Hematopoietic multipotent progenitor cell treated with erythropoietin and hydrocortisone succinate and interleukin-3 and kit ligand, for 17 days (in vitro differentiated cells): ENCODE data around the gene NELFA.

ENCODE experiments used
- DNase-seq: peaks from one replicate; pipeline ENCODE4 v3.0.0-alpha.2; 2015; ENCODE audit warnings: low spot score

The NELFA gene

GRCh38 chr4:1982124-1983052 is 26.4 kb downstream of the NELFA start:
- peak; percentile 40 for DNase-seq

GRCh38 chr4:1981251-1982058 is 27.3 kb downstream of the NELFA start:
- no peak for DNase-seq

- no peak for DNase-seq
These were observed 28.2 kb downstream of the NELFA start for GRCh38 chr4:1980561-1981041.

GRCh38 chr4:1979477-1980196 is 29.1 kb downstream of the NELFA start:
- DNase-seq: no peak

- DNase-seq: no peak
These were observed 29.9 kb downstream of the NELFA start for GRCh38 chr4:1978741-1979476.

- no peak for DNase-seq
These were observed 30.5 kb downstream of the NELFA start for GRCh38 chr4:1978226-1978625.

- no peak for DNase-seq
These were observed 32.1 kb downstream of the NELFA start for GRCh38 chr4:1976416-1977352.

GRCh38 chr4:1975880-1976279 is 32.9 kb downstream of the NELFA start:
- no peak for DNase-seq

GRCh38 chr4:1975391-1975801 is 33.4 kb downstream of the NELFA start:
- DNase-seq: no peak

- DNase-seq: no peak
These were observed 33.9 kb downstream of the NELFA start for GRCh38 chr4:1974840-1975239.

- DNase-seq: no peak
These were observed 35.1 kb downstream of the NELFA start for GRCh38 chr4:1973661-1974060.

- DNase-seq: no peak
These were observed 35.6 kb downstream of the NELFA start for GRCh38 chr4:1973218-1973617.

- no peak for DNase-seq
These were observed 36.4 kb downstream of the NELFA start for GRCh38 chr4:1972414-1972813.

GRCh38 chr4:1971456-1972200 is 37.1 kb downstream of the NELFA start:
- DNase-seq: no peak

- DNase-seq: no peak
These were observed 37.8 kb downstream of the NELFA start for GRCh38 chr4:1970926-1971325.

- DNase-seq: no peak
These were observed 38.6 kb downstream of the NELFA start for GRCh38 chr4:1969928-1970723.

GRCh38 chr4:1968686-1969295 is 40.0 kb downstream of the NELFA start:
- DNase-seq: no peak

- no peak for DNase-seq
These were observed 41.1 kb downstream of the NELFA start for GRCh38 chr4:1967512-1968149.
